Measurements from ENCODE around the gene CCP110. TPM values are rescaled to one million over a fixed set of nuclear protein-coding genes. Genes with fewer than 3 reads are reported as not detected.

The CCP110 gene
- polyA plus RNA-seq, 3 donors from 2014 or later, result 7.5 to 10.1 (median 9.4) TPM

- no peak overlapping the region for H3K4me3 Mint-ChIP-seq
- no peaks in the 10 kb centered on the region for H3K9me3 Mint-ChIP-seq
- no peak overlapping the region for H3K27ac Mint-ChIP-seq
- no peaks in the 10 kb centered on the region for H3K4me1 Mint-ChIP-seq
- peaks cover 0 to 1% (median 0%) of the 10 kb centered on the region in 3 donors for H3K27me3 Mint-ChIP-seq (ENCODE audit: low read depth in 3 of 3)
- DNase-seq, result no peak
- peaks cover 48 to 70% (median 49%) of the 10 kb centered on the region in 3 donors for H3K36me3 Mint-ChIP-seq
These were observed 54.7 kb downstream of the CCP110 start for GRCh38 chr16:19578378-19578971.

- no peak overlapping the region for H3K4me3 Mint-ChIP-seq
- no peak for DNase-seq
- peaks cover 39 to 57% (median 46%) of the 10 kb centered on the region in 3 donors for H3K36me3 Mint-ChIP-seq
- no peaks in the 10 kb centered on the region for H3K4me1 Mint-ChIP-seq
- peaks cover 0 to 1% (median 0%) of the 10 kb centered on the region in 3 donors for H3K27me3 Mint-ChIP-seq (ENCODE audit: low read depth in 3 of 3)
- H3K9me3 Mint-ChIP-seq, result no peaks in the 10 kb centered on the region
- no peak overlapping the region for H3K27ac Mint-ChIP-seq
These were observed 58.5 kb downstream of the CCP110 start for GRCh38 chr16:19582050-19582831.

GRCh38 chr16:19583665-19584300 lies 60.0 kb downstream of the CCP110 start:
- Mint-ChIP-seq H3K4me3 (no peak overlapping the region), H3K27me3 (ENCODE audit: low read depth in 3 of 3) (peaks cover 0 to 1% (median 0%) of the 10 kb centered on the region in 3 donors), H3K27ac (no peak overlapping the region), H3K9me3 (no peaks in the 10 kb centered on the region), H3K4me1 (no peaks in the 10 kb centered on the region), H3K36me3 (peaks cover 38 to 53% (median 39%) of the 10 kb centered on the region in 3 donors)
- no peak for DNase-seq

- H3K9me3 Mint-ChIP-seq, result no peaks in the 10 kb centered on the region
- H3K27me3 Mint-ChIP-seq (ENCODE audit: low read depth in 3 of 3), result no peaks in the 10 kb centered on the region
- H3K27ac Mint-ChIP-seq, result no peak overlapping the region
- H3K4me1 Mint-ChIP-seq, result no peaks in the 10 kb centered on the region
- no peak for DNase-seq
- H3K4me3 Mint-ChIP-seq, result no peak overlapping the region
- peaks cover 17 to 35% (median 18%) of the 10 kb centered on the region in 3 donors for H3K36me3 Mint-ChIP-seq
These were observed 64.9 kb downstream of the CCP110 start for GRCh38 chr16:19588661-19589060.

DNA sequence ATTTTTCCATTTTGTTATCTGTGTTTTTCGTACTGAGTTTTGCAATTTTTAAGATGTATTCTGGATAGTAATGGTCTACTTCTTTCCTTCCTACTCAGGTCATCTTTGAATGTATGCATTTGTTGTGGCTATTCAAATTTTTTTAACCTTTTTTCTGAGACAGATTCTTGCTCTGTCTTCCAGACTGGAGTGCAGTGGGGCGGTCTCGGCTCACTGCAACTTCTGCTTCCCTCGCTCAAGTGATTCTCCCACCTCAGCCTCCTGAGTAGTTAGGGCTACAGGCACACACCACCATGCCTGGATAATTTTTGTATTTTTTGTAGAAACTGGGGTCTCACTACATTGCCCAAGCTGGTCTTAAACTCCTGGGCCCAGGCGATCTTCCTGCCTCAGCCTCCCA lies 65.4 kb downstream of the CCP110 start:
- no peaks in the 10 kb centered on the region for H3K4me1 Mint-ChIP-seq
- no peaks in the 10 kb centered on the region for H3K9me3 Mint-ChIP-seq
- peak overlapping the region in 1 of 6 donors; percentile 24 for H3K27ac Mint-ChIP-seq

GRCh38 chr16:19589771-19590302 lies 66.1 kb downstream of the CCP110 start:
- H3K27me3 Mint-ChIP-seq (ENCODE audit: low read depth in 3 of 3), result no peaks in the 10 kb centered on the region
- H3K4me1 Mint-ChIP-seq, result no peaks in the 10 kb centered on the region
- no peak overlapping the region for H3K4me3 Mint-ChIP-seq
- no peak for DNase-seq
- H3K27ac Mint-ChIP-seq, result no peak overlapping the region
- H3K36me3 Mint-ChIP-seq, result peaks cover 16 to 36% (median 22%) of the 10 kb centered on the region in 3 donors
- H3K9me3 Mint-ChIP-seq, result no peaks in the 10 kb centered on the region

More for the DNA sequence above, 65.4 kb downstream of the CCP110 start:
- H3K36me3 Mint-ChIP-seq, result peaks cover 14 to 32% (median 18%) of the 10 kb centered on the region in 3 donors
- no peaks in the 10 kb centered on the region for H3K27me3 Mint-ChIP-seq (ENCODE audit: low read depth in 3 of 3)
- no peak for DNase-seq
- H3K4me3 Mint-ChIP-seq, result no peak overlapping the region

DNA sequence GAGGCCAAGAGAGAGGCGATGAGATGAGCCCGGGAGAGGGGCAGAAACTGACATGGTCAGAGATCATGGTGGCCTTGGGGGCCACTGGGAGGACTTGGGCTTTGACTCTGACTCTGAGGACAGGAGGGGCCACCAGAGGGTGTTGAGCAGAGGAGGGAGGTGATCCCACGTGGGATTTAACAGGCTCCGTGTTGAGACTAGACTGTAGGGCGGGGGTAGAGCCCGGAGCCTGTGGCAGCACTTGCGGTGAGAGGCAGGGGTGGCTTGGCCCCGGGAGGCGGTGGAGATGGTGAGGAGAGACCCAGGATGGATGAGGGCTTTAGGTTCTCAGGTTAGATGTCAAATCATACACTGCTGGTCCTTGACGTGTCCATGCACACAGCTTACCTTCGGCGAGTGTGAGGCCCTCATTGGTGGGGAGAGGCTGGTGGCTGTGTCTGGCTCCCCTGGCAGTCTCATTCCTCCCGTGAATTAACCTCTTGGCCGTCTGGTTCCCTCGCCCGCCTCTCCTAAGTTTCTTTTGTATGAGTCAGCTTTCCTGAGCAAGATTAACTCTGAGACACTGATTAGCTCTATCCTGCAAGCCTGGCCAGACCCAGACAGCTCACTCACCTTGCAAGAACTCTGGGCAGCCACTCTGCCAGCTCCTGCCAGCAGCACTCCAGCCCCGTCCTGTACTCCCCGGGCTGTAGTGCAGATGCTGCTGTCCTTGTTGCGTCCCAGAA lies 71.5 kb downstream of the CCP110 start:
- Mint-ChIP-seq H3K4me1 (no peaks in the 10 kb centered on the region), H3K4me3 (no peak overlapping the region), H3K27ac (no peak overlapping the region), H3K27me3 (ENCODE audit: low read depth in 3 of 3) (no peaks in the 10 kb centered on the region), H3K36me3 (peaks cover 7 to 19% (median 8%) of the 10 kb centered on the region in 3 donors), H3K9me3 (no peaks in the 10 kb centered on the region)
- no peak for DNase-seq

- no peak for DNase-seq
- no peaks in the 10 kb centered on the region for H3K4me1 Mint-ChIP-seq
- peaks cover 9 to 13% (median 11%) of the 10 kb centered on the region in 3 donors for H3K36me3 Mint-ChIP-seq
- H3K4me3 Mint-ChIP-seq, result no peak overlapping the region
- H3K9me3 Mint-ChIP-seq, result no peaks in the 10 kb centered on the region
- no peaks in the 10 kb centered on the region for H3K27me3 Mint-ChIP-seq (ENCODE audit: low read depth in 3 of 3)
- peak overlapping the region in 2 of 6 donors; percentile 26 to 30 for H3K27ac Mint-ChIP-seq
These were observed 75.2 kb downstream of the CCP110 start for GRCh38 chr16:19598805-19599510.

DNA sequence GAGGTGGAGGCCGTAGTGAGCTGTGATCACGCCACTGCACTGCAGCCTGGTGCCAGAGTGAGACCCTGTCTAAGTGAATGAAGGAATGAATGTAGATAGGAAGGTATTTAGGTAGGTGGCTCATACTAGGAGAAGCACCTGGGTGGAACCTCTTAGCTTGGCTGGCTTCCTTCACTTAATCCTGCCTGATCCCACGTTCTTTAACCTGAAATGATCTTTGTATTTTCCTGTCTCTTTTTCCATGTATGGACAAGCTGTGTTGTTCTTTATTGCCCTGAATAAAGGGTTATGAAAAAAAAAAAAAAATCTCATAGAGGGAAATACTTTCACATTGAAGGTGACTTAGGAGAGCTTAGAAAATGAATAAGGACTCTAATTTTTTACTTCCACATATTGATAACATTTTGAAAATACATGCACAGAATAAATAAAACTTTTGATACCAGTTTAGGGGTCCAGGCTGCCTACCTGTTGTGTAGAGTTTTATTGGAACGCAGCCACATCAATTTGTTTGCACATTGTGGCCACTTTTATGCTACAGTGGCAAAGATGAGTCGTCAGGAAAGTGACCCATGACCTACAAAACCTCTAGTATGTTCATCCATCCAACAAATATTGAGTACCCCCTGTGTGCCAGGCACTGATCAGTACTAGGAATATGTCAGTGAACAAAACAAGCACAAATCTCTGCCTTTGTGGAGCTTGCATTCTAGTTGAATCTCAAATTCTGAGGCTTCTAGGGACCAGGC lies 76.4 kb downstream of the CCP110 start:
- Mint-ChIP-seq H3K36me3 (peaks cover 14 to 17% (median 16%) of the 10 kb centered on the region in 3 donors), H3K27ac (no peak overlapping the region), H3K4me3 (no peak overlapping the region), H3K4me1 (no peaks in the 10 kb centered on the region), H3K9me3 (no peaks in the 10 kb centered on the region), H3K27me3 (ENCODE audit: low read depth in 3 of 3) (no peaks in the 10 kb centered on the region)
- no peak for DNase-seq

- Mint-ChIP-seq H3K27me3 (ENCODE audit: low read depth in 3 of 3) (no peaks in the 10 kb centered on the region), H3K36me3 (peaks cover 23 to 28% (median 27%) of the 10 kb centered on the region in 3 donors), H3K4me1 (no peaks in the 10 kb centered on the region), H3K4me3 (no peak overlapping the region), H3K27ac (no peak overlapping the region), H3K9me3 (no peaks in the 10 kb centered on the region)
- DNase-seq, result peak in 1 of 3 donors; percentile 8
These were observed 77.6 kb downstream of the CCP110 start for GRCh38 chr16:19601083-19601976.

Measured in immature natural killer cell (primary cell).